Activated naive CD4-positive, alpha-beta T cell (primary cell): Measurements from ENCODE around the gene UQCC2.

Experiments used
- DNase-seq, 4 experiments: peaks; one replicate each; lab custom pipeline; 2025; lab: John Stamatoyannopoulos, UW

Gene UQCC2

DNA sequence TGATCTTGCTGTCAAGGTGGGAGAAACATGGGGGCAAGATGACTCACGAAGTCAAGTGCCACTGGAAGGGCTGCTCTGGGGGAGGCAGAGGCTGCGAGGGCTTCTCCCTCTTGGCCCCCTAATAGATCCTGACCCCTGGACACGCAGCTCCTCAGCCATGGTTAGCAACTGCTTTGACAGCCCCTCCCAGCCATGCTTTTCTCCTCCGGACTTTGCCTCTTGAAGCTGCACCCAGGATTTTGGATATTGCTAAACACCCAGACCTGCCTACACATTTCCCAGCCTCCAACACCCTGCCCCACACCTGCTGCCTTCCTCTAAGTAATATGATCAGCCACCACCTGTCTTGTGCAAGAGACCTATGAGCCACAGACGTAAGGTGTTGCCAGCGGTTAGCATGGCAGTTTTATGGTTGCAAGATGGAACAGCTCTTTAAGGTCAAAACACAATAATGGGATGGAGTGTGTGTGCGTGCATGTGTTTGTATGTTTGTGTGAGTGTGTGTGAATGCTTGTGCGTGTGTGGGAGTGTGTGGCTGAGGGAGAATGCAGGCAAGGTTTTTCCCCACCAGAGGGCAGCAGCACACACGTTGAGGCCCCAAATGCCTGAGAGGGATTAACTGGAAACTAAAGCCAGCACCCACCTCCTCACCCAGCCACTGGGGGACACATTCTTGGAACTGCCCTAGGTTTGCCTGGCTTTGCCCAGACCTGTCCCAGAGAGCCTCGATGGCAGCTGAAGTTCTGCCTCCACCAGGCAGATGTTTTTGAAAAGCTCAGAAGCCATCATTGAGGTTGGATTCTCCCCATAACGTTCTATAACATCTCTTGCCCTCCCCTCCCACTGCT is 32.7 kb upstream of the UQCC2 start:
- peak; percentile 33 to 68 (median 58) for DNase-seq

DNA sequence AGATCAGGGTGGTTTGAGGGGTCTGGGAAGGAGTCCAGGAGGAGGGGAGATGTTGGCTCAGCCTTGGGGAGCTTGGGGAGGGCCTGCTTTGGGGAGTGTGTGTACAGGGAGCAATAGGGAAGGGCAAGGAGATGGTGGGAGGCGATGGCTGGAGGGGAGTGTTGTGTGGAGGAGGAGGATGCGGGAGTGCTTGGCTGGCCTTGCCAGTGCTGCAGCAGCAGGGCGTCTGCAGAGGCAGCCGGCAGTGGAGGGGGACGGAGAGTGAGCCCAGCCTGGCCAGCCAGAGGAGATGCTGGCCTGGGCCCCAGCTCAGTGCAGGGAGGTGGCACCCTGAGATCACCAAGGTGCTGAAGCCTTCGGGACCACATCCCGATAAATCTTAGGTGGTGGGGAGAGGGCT is 31.3 kb upstream of the UQCC2 start:
- no peak for DNase-seq

DNA sequence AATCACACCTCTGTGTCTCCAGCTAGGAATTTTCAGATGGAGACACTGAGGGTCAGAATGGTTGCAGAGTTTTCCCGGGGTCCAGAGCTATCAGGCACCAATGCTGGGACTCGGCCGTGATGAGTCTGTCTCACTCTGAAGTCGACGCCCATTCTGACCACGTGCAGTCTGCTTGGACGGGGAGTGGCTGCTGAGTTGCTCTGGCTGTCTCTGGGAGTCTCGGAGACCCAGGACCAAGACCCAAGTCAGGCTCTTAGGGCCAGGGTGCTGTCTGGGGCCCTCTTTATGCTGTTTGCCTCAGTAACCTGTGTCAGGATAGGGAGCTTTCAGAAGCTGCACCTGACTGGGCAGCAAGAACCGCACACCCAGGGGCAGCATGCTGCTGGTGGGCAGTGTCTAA is 30.6 kb upstream of the UQCC2 start:
- DNase-seq = no peak

DNA sequence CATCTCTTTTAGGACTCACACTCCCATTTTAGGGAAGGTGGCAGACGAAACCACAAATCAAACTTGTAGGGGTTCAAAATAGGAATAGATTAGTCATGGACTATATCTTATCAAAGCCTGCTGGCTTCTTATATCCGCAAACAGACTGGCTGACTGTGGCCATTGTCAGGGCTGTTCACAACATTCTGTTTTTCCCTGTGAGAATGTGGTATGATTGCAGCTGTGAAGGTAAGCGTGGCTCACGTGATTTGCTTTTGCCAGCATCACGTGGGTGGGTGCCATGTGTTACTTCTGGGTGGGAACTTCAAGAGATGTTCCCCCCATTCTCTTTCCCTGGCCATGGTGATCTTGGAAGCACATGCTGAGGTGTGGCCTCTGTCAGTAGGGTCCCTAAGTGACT is 29.3 kb upstream of the UQCC2 start:
- no peak for DNase-seq

DNA sequence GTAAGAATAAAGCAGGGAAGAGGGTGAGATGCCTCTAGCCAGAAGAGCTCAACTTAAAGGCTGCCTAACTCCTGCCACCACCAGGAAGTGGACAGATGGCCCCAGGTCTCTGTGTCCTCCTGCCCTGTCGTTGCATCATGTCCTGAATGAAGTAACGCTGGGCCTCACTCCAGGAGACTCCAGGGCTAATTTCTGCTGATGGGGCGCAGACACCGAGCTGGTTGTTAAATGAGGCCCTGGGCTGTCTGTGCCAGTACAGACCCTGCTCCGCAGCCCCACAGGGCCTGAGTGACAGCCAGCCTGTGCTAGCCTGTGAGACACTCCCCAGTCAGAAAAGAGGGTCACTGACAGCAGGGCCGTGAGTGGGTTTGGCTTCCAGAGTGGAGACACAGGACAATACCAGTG is 28.7 kb upstream of the UQCC2 start:
- DNase-seq = no peak

GRCh38 chr6:33739571-33739970 is 28.1 kb upstream of the UQCC2 start:
- no peak for DNase-seq

- no peak for DNase-seq
Measured at GRCh38 chr6:33738879-33739278, 27.4 kb upstream of the UQCC2 start.

DNA sequence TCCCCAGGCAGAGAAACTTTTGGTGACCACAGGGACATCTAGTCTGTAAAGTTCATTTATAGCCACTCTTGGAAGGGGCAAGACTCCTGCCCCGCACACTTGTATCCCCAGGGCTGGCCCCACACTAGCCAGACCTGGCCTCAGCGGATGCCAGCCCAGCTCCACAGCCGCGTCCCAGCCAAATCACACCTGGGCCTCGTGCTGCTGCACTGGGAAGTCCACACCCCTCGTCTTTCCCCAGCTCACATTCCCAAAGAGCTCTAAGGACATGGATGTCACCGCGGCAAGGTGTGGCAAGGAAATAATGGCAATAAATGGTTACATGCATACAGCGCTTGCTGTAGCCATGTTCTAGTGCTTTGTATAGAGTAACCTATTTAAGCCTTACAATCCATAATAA is 26.7 kb upstream of the UQCC2 start:
- no peak for DNase-seq

GRCh38 chr6:33737267-33738026 is 25.9 kb upstream of the UQCC2 start:
- DNase-seq = no peak

DNA sequence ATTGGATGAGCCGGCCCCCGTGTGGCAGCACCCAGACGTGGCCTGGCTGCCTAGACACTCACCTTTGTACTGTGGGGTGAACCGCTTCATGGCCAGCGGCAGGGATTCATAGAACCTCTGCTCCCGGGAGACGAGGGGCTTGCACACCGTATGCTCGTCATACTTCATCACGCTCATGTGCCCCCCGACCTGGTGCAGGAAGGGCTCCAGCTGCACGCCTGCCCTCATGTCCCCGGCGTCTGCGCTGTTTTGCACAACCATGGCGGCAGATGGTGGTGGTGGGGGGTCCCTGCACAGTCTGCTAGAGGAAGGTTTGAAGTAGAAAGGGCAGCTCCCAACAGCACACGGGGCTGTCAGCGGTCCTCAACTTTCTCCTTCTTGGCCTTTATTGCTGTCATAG is 23.7 kb upstream of the UQCC2 start:
- no peak for DNase-seq

DNA sequence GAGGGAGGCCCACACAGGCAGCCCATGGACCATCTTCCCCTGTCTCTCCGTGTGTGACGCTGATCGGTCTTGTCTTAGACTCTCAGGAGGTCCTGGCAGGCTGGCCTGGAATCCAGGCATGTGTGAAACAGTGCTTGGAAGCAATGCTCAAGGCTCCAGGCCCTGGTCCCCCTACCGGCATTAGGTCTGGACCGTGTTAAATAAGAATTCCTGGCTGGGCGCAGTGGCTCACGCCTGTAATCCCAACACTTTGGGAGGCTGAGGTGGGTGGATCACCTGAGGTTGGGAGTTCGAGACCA is 22.2 kb upstream of the UQCC2 start:
- DNase-seq = no peak

DNA sequence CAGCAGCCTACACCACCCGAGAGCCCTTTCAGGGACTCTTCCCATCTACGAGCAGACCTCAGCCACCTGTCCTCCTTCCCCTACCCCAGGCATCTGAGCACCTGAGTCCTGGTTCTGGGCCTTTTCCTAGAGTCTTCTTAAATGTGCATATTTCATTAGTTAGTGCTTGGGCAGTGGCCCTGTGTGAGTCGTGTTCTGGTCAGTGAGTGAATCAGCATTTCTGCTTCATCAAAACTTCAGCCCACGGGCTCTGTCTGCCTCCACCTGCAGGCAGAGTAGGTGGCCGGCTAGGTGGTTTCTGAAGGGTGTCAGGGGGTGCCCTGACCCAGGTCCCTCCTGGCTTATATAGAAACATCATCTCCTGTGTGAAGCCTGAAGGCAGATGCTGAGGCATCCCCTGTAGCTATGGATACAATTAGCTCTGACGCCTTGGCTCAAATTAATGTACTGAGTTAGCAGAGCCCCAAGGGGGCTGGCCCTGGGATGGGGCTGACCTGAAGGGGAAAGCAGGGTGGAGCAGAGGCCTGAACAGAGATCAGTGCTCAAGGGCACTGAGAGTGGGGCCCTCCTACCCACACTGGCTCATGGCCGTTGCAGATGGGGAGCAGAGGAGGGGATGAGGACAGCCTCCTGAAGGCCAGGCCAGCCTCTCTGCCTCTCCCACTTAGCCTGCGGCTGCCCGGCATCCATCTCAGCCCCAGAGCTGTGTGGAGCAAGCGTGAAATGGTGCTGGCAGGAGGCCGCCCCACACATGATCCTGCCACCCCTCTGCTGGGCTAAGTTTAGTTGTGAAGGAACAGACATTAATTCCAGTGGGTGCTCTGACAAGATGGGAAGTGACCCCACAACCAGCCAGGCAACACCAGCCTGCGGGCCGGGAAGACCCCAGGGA is 21.6 kb upstream of the UQCC2 start:
- DNase-seq = no peak

DNA sequence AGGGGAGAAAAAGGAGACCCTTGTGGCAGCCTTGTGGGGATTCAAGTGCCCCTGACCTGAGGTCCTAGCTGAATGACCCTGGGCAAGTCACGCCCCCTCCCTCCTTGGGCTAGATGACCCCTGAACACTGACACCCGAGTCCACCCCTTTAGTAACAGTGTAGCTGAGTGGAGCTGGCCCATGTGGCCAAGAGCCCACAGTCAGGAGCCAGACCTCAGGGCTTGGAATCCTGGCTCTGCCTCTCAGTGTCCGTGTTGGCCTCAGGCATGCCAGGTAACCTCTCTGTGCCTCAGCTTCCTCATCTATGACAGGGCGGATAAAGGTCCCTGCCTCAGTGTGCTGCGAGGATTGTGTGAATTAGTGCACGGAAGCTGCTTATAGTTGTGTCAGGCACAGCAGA is 20.9 kb upstream of the UQCC2 start:
- DNase-seq = no peak

GRCh38 chr6:33731751-33732282 is 20.3 kb upstream of the UQCC2 start:
- no peak for DNase-seq

- no peak for DNase-seq
Measured at GRCh38 chr6:33731035-33731434, 19.5 kb upstream of the UQCC2 start.

DNA sequence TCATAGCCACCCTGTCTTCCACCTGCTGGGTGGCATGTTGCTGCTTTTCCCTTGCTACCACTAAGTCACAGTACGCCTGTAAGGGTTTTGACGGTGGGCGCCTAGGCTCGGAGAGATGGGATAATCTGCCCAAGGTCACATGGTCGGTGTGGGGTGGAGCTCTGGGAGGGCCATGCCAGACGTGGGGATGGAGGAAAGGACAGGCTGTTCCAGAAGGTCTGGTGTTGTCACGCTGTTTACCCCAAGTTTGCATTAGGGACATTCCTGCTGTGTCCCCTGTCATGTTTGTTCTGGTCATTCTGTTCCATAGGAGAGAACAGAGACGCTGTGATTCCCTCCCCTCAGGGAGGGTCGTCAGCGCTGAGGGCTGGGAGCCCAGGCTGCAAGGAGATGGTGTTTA is 19.1 kb upstream of the UQCC2 start:
- DNase-seq = no peak

GRCh38 chr6:33729059-33729458 is 17.6 kb upstream of the UQCC2 start:
- no peak for DNase-seq

DNA sequence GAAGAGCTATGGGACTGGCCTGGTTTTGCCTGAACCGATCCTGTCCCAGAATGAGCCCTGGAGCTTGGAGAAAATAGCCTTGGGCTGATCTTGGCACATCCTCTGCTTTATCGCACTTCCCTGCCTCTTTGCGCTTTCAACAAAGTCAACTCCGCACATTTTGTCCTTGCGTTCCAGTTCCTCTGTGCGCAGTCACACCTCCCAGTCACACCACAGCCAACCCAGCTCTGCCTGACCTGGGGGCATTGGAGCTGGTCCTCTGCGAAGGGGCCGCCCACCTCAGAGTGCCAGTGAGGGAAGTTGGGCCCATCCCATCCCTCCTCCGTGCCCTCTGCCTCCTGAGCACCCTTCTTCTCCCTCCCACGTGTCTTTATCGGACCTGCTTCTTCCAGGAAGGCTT is 16.9 kb upstream of the UQCC2 start:
- DNase-seq = no peak

DNA sequence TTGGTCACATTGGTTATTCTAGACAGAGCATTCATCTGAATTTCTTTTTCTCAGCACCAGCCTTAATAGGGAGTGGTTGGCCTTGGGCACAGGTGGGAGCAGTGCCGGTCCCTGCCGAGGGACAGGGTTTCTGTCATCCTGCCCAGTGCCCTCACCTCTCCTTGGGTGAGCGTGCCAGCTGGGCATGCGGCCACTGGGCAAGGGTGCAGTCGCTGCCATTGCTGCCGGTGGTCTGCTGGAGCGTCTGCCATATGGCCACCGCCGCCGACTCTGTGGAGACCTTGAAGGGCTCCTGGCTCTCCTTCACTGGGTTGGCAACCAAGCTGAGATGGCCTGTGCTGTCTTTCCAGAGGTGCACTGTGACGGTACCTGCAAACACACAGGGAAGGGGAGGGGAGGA is 16.4 kb upstream of the UQCC2 start:
- no peak for DNase-seq

GRCh38 chr6:33727126-33727525 is 15.6 kb upstream of the UQCC2 start:
- no peak for DNase-seq

DNA sequence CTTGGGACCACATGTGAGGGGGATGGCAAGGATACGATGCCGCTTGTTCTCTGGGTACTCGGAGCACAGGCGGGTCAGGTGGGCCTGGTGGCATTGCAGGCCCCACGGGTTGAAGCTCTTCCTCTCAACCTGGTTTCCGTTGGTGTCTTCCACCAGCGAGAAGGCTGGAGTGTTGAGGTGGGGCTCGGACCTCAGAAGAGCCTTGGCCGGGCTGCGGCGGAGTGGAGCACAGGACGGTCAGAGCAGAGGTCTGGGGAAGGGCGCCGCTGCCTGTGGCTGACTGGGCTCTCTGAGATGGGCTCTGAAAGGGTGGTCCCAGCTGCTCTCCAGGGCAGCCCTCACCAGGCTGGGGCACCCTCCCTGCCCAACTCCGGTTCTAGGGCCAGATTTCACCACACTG is 15.2 kb upstream of the UQCC2 start:
- no peak for DNase-seq

DNA sequence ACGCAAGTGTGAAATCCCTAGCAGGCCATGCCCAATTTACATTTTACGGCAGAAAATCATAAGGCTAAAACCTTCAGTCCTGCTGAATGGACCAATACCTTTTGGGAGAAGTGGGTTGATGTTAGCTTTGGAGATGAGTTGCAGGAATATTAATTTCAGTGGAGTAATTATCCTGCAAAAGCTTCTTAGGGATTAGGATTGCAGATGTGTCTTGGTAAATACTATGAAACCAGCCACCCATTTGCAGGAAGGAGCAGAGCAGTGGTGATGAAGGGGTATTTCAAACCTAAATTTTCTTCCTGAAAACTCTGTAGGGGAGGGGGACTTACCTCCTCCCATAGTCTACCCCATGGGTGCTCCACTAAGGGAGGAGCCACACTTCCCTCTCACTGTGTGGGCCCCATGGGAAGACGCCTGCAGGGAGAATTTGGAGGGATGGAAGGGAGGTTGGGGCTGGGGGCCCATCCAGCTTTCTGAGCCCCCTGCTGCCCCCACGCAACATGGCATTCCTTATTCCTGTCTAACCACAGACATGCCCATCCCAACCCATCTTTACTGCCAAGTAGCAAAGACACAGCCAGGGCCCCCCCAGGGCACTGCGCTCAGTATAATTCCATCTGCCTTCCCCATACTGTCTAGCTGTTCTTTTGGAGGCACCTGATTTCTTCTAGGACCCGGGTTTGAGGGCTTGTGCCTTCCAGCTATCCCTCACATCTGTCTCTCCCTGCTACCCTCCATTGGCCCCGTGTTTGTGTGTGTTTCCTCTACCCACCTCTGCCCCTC is 14.6 kb upstream of the UQCC2 start:
- no peak for DNase-seq
